Upper lobe of left lung (tissue), 6 donors: ENCODE data around the gene ST8SIA2. TPM values are rescaled to one million over a fixed set of nuclear protein-coding genes. Genes with fewer than 3 reads are reported as not detected.

Experiments used
- ATAC-seq, 2 donors: fragments of 200-7000 bp; cut with Tn5 transposase; one replicate each; pipeline ENCODE4 v1.9.1; 2022; ENCODE audit warnings: mild to moderate bottlenecking in 2 of 2, moderate library complexity in 2 of 2; ENCODE audit not compliant: low FRiP score in 2 of 2
- DNase-seq, 2 donors: peaks; one replicate each; pipeline ENCODE4 v3.0.0-alpha.2; 2019 to 2020
- H3K27ac ChIP-seq, 4 donors: fragments of 200-600 bp; sonication (generic); one replicate each; pipeline ENCODE4 v1.5.1; 2016 to 2019
- H3K27me3 ChIP-seq, 4 donors: fragments of 200-600 bp; sonication (generic); one replicate each; pipeline ENCODE4 v1.5.1; 2017 to 2019
- H3K36me3 ChIP-seq, 4 donors: fragments of 200-600 bp; sonication (generic); one replicate each; pipeline ENCODE4 v1.5.1; 2016 to 2019
- H3K4me1 ChIP-seq, 4 donors: fragments of 200-600 bp; sonication (generic); one replicate each; pipeline ENCODE4 v1.5.1; 2018 to 2019
- H3K4me3 ChIP-seq, 4 donors: fragments of 200-600 bp; sonication (generic); one replicate each; pipeline ENCODE4 v1.5.1; 2017 to 2019; ENCODE audit warnings: mild to moderate bottlenecking in 2 of 4, moderate library complexity in 1 of 4
- H3K9me3 ChIP-seq, 4 donors: fragments of 200-600 bp; sonication (generic); one replicate each; pipeline ENCODE4 v1.5.1; 2018 to 2019
- EP300 ChIP-seq, 4 donors: sonication (generic); formaldehyde crosslinking; IDR thresholded peaks; one replicate each; pipeline ENCODE4 v1.5.1; 2017; ENCODE audit warnings: antibody characterized with exemption in 4 of 4, control low read depth in 2 of 4
- POLR2A ChIP-seq, 4 donors: fragments of 450-650 bp; IDR thresholded peaks; one replicate each; pipeline ENCODE4 v1.5.1; 2016 to 2017; ENCODE audit warnings: antibody characterized with exemption in 4 of 4, mild to moderate bottlenecking in 2 of 4
- POLR2AphosphoS5 ChIP-seq, 2 donors: sonication (generic); formaldehyde crosslinking; IDR thresholded peaks; one replicate each; pipeline ENCODE4 v1.5.1; 2017; ENCODE audit warnings: antibody characterized with exemption in 2 of 2
- whole genome bisulfite sequencing, 2 donors: methylation state at CpG; one replicate each; pipeline ENCODE4 v1.1.5; 2017 to 2018; 5-methylcytosine and 5-hydroxymethylcytosine counted together
- total RNA-seq, 6 donors: library from RNA; depleted of rRNA in 4 of 6; stranded (reverse); fragments of >200 nt in 4 of 6; gene quantifications; one replicate each; pipeline versions ENCODE4 v1.1.0 to v1.2.1, GENCODE V29; 2016 to 2021
- TF ChIP-seq, protein P1 (sequence below), 6 experiments: fragments of 450-650 bp in 4 of 6; fragments of 200-600 bp in 2 of 6; sonication (generic) in 2 of 6; IDR thresholded peaks; one replicate each; pipeline ENCODE4 v1.5.1; 2016 to 2019; ENCODE audit warnings: antibody characterized with exemption in 6 of 6
- donor health status: DM: no; HTN: no; CAD: no; lungs with moderate emphysema.
- donor health status: DM: no; HTN: yes; CAD: no; lungs with severe emphysema.

Gene ST8SIA2
- total RNA-seq, 6 donors from 2014 or later: 0.03 TPM; not detected in 5

DNA sequence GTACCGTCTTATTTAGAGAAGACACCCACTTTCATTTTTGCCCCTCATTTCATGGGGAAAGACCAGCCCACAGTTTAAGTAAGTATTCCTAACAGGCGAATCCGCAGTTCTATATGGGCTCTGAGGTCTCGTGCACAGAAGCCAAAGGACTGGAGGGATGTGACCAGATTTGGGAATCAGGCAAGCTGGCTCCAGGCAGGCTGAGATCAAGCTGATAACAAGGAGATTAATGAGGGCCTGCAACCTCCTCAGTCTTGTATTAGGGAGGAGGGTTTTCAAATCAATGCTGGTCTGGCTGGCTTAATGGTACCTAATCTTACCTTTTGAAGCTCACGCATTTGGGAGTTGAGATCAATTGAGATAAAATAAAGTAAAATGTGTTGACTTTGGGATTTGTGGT lies 15.3 kb downstream of the ST8SIA2 start:
- DNase-seq (no peak), ATAC-seq (no peak)
- H3K9me3 ChIP-seq: no peaks in the 10 kb centered on the region
- H3K27me3 ChIP-seq: no peaks in the 10 kb centered on the region
- H3K4me1 ChIP-seq: no peaks in the 10 kb centered on the region
- no peak overlapping the region for H3K4me3 ChIP-seq
- WGBS, 2 donors: 94 to 97% methylated on average over 5 of the region's 5 CpGs
- H3K27ac ChIP-seq: no peak overlapping the region
- no peak for TF ChIP-seq POLR2AphosphoS5 (IDR thresholded peaks at IDR 0.05)
- no peak for TF ChIP-seq POLR2A (IDR thresholded peaks at IDR 0.05)
- TF ChIP-seq, protein P1, sequence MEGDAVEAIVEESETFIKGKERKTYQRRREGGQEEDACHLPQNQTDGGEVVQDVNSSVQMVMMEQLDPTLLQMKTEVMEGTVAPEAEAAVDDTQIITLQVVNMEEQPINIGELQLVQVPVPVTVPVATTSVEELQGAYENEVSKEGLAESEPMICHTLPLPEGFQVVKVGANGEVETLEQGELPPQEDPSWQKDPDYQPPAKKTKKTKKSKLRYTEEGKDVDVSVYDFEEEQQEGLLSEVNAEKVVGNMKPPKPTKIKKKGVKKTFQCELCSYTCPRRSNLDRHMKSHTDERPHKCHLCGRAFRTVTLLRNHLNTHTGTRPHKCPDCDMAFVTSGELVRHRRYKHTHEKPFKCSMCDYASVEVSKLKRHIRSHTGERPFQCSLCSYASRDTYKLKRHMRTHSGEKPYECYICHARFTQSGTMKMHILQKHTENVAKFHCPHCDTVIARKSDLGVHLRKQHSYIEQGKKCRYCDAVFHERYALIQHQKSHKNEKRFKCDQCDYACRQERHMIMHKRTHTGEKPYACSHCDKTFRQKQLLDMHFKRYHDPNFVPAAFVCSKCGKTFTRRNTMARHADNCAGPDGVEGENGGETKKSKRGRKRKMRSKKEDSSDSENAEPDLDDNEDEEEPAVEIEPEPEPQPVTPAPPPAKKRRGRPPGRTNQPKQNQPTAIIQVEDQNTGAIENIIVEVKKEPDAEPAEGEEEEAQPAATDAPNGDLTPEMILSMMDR (IDR thresholded peaks at IDR 0.05): no peak
- no peak for TF ChIP-seq EP300 (IDR thresholded peaks at IDR 0.05)
- no peaks in the 10 kb centered on the region for H3K36me3 ChIP-seq

DNA sequence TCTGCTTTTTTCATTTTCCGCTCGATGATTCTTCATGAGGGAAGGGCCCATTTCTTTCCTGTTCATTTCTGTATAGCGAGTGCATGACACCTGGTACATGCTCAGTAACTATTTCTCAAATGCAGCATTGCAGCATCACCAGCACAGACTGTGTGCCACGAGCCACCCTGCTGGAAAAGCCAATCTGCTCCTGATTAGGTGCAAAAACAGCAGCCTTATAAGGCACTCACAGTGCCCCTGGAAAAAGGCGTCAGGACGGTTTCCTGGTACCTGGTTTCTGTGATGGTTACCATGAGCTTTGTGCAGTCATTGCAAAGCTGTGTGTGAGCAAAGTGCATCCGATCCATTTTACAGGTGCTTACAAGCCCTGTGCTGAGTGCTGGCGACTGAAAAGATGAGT lies 15.8 kb downstream of the ST8SIA2 start:
- DNase-seq (no peak), ATAC-seq (no peak)
- H3K4me3 ChIP-seq: no peak overlapping the region
- H3K4me1 ChIP-seq: no peaks in the 10 kb centered on the region
- 83% methylated on average over 8 of the region's 8 CpGs for WGBS, 2 donors
- no peaks in the 10 kb centered on the region for H3K36me3 ChIP-seq
- no peaks in the 10 kb centered on the region for H3K27me3 ChIP-seq
- no peak overlapping the region for H3K27ac ChIP-seq
- no peaks in the 10 kb centered on the region for H3K9me3 ChIP-seq
- no peak for TF ChIP-seq EP300 (IDR thresholded peaks at IDR 0.05)
- TF ChIP-seq POLR2AphosphoS5 (IDR thresholded peaks at IDR 0.05): no peak
- TF ChIP-seq, protein P1 (IDR thresholded peaks at IDR 0.05): no peak
- no peak for TF ChIP-seq POLR2A (IDR thresholded peaks at IDR 0.05)

DNA sequence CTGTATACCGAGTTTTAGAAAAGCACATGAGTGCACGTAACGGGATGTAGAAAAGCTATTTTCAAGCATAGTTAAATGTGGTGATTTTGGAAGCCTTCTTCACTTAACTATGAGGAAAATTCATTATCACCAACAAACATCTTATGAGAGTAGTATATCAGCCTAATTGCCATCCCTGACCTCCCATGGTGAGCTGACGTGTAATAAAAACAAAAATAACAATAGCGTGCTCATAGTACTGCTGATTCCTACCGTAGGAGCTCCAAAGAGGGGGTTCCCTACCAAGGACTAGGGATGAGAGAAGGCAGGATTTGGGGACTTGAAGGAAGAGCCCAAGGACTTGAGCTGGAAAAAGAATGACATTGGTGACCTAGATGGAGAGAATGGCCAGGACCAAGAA lies 16.9 kb downstream of the ST8SIA2 start:
- DNase-seq (no peak), ATAC-seq (no peak)
- no peak for TF ChIP-seq POLR2A (IDR thresholded peaks at IDR 0.05)
- TF ChIP-seq POLR2AphosphoS5 (IDR thresholded peaks at IDR 0.05): no peak
- TF ChIP-seq, protein P1 (IDR thresholded peaks at IDR 0.05): no peak
- no peak for TF ChIP-seq EP300 (IDR thresholded peaks at IDR 0.05)
- Histone ChIP-seq H3K27me3 (no peaks in the 10 kb centered on the region), H3K4me1 (no peaks in the 10 kb centered on the region), H3K36me3 (no peaks in the 10 kb centered on the region), H3K27ac (no peak overlapping the region), H3K9me3 (no peaks in the 10 kb centered on the region), H3K4me3 (no peak overlapping the region)
- WGBS, 2 donors: 83% methylated on average over 6 of the region's 6 CpGs

DNA sequence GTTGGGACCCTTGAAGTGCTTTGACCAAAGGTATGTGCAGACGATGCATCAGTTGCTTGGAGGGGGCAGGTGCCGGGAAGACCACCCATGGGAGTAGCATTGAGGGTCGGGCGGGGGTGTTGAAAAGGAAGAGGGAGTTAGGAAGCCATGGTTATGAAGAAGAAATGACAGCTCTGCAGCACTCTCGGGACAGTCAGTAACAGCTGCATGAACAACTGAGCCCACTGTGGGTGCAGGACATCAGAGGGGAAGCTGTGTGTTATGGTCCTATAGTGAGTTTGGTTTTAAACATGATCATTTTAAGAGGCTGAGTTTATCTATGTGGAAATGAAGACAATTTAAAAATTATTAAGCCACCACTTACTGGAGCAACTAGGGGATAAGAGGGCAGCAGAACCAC lies 17.6 kb downstream of the ST8SIA2 start:
- DNase-seq (no peak), ATAC-seq (no peak)
- no peak for TF ChIP-seq POLR2AphosphoS5 (IDR thresholded peaks at IDR 0.05)
- TF ChIP-seq, protein P1 (IDR thresholded peaks at IDR 0.05): no peak
- no peak for TF ChIP-seq POLR2A (IDR thresholded peaks at IDR 0.05)
- TF ChIP-seq EP300 (IDR thresholded peaks at IDR 0.05): no peak
- 86 to 94% methylated on average over 5 of the region's 5 CpGs for WGBS, 2 donors
- H3K9me3 ChIP-seq: no peaks in the 10 kb centered on the region
- H3K27ac ChIP-seq: no peak overlapping the region
- H3K36me3 ChIP-seq: no peaks in the 10 kb centered on the region
- H3K27me3 ChIP-seq: no peaks in the 10 kb centered on the region
- H3K4me1 ChIP-seq: no peaks in the 10 kb centered on the region
- H3K4me3 ChIP-seq: no peak overlapping the region

DNA sequence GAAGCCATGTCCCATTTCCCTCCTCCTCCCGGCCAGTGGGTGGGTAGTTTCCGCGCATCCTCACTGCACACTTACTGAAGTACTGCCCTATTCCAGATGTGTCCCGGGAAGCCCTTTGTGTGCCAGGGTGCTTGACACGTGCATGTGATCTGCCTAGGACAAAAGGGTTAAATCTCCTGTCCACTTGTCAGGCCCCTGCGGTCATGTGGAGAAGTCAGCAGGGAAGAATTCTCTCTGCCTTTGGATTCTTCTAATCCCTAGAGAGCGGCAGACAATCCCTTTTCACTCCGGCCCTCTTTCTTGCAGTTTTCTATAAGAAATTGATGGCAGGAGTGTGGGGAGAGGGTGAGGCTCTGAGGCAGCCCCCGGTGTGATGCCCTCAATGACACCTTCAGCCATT lies 19.8 kb downstream of the ST8SIA2 start:
- ATAC-seq: no peak
- DNase-seq: no peak
- WGBS, 2 donors: 63 to 70% methylated on average over 9 of the region's 9 CpGs

More for the DNA sequence above, 19.8 kb downstream of the ST8SIA2 start:
- H3K27ac ChIP-seq: no peak overlapping the region
- no peaks in the 10 kb centered on the region for H3K4me1 ChIP-seq
- H3K27me3 ChIP-seq: no peaks in the 10 kb centered on the region
- TF ChIP-seq EP300 (IDR thresholded peaks at IDR 0.05) (no peak), POLR2AphosphoS5 (IDR thresholded peaks at IDR 0.05) (no peak), POLR2A (IDR thresholded peaks at IDR 0.05) (no peak)
- TF ChIP-seq, protein P1 (IDR thresholded peaks at IDR 0.05): no peak
- no peaks in the 10 kb centered on the region for H3K36me3 ChIP-seq
- no peak overlapping the region for H3K4me3 ChIP-seq
- H3K9me3 ChIP-seq: no peaks in the 10 kb centered on the region
